ENCODE results near the gene EML2.

Gene EML2

GRCh38 chr19:45587873-45588272, 51.3 kb downstream of the EML2 start:
- no peak for DNase-seq (ENCODE audit: low read depth)

GRCh38 chr19:45585158-45585577, 54.0 kb downstream of the EML2 start:
- no peak for DNase-seq (ENCODE audit: low read depth)

- DNase-seq (ENCODE audit: low read depth), result peak; percentile 98
Measured at GRCh38 chr19:45584332-45585157, 54.7 kb downstream of the EML2 start, which contains the start of gene OPA3. Gene OPA3 (minus strand): TSS chr19:45584802. CDS start chr19:45584764, 38 bp downstream.

- DNase-seq (ENCODE audit: low read depth), result no peak
Measured at GRCh38 chr19:45581576-45581975, 57.6 kb downstream of the EML2 start.

GRCh38 chr19:45578861-45579260, 60.3 kb downstream of the EML2 start:
- no peak for DNase-seq (ENCODE audit: low read depth)

GRCh38 chr19:45577111-45577905, 61.9 kb downstream of the EML2 start:
- no peak for DNase-seq (ENCODE audit: low read depth)

GRCh38 chr19:45576682-45577081, 62.5 kb downstream of the EML2 start:
- no peak for DNase-seq (ENCODE audit: low read depth)

- no peak for DNase-seq (ENCODE audit: low read depth)
Measured at GRCh38 chr19:45575216-45575615, 64.0 kb downstream of the EML2 start.

- no peak for DNase-seq (ENCODE audit: low read depth)
Measured at GRCh38 chr19:45574526-45574925, 64.7 kb downstream of the EML2 start.

GRCh38 chr19:45571457-45572220, 67.6 kb downstream of the EML2 start:
- DNase-seq (ENCODE audit: low read depth), result no peak

- DNase-seq (ENCODE audit: low read depth), result no peak
Measured at GRCh38 chr19:45569619-45570421, 69.4 kb downstream of the EML2 start.

GRCh38 chr19:45568732-45569131, 70.5 kb downstream of the EML2 start:
- DNase-seq (ENCODE audit: low read depth), result no peak

- no peak for DNase-seq (ENCODE audit: low read depth)
Measured at GRCh38 chr19:45567609-45568008, 71.6 kb downstream of the EML2 start.

- DNase-seq (ENCODE audit: low read depth), result no peak
Measured at GRCh38 chr19:45564131-45564780, 74.9 kb downstream of the EML2 start.

GRCh38 chr19:45560686-45561085, 78.5 kb downstream of the EML2 start:
- DNase-seq (ENCODE audit: low read depth), result no peak

- DNase-seq (ENCODE audit: low read depth), result no peak
Measured at GRCh38 chr19:45560038-45560437, 79.2 kb downstream of the EML2 start.
